ENCODE data around the gene NUP153. TPM values are rescaled to one million over a fixed set of nuclear protein-coding genes. Genes with fewer than 3 reads are reported as not detected.

The NUP153 gene
- total RNA-seq, 1 experiment from 2014 or later: 67.0 TPM

DNA sequence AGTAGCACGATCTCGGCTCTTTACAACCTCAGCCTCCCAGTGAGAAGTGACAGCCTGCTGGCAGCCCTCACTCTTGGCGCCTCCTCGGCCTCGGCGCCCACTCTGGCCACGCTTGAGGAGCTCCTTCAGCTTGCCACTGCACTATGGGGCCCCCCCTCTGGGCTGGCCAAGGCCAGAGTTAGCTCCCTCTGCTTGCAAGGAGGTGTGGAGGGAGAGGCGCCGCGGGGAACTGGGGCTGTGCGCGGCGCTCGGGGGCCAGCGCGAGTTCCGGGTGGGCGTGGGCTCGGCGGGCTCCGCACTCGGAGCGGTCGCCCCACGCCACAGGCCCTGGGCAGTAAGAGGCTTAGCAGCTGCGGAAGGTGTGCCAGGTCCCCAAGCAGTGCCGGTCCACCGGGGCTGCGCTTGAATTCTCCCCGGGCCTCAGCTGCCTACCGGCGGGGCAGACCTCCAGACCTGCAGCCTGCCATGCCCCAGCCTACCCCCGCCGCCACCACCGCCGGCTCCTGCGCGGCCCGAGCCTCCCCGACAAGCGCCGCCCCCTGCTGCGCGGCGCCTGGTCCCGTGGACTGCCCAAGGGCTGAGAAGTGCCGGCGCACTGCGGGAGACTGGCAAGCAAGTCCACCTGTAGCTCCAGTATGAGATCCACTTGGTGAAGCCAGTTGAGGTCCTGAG lies 22.0 kb upstream of the NUP153 start (continued):
- TF ChIP-seq ARID4B (CRISPR knock-in tag; IDR thresholded peaks at IDR 0.05; ENCODE audit: borderline replicate concordance) (no peak), NFATC4 (CRISPR knock-in tag; IDR thresholded peaks at IDR 0.05) (no peak)
- TF ChIP-seq, protein P1, sequence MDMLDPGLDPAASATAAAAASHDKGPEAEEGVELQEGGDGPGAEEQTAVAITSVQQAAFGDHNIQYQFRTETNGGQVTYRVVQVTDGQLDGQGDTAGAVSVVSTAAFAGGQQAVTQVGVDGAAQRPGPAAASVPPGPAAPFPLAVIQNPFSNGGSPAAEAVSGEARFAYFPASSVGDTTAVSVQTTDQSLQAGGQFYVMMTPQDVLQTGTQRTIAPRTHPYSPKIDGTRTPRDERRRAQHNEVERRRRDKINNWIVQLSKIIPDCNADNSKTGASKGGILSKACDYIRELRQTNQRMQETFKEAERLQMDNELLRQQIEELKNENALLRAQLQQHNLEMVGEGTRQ (CRISPR knock-in tag; IDR thresholded peaks at IDR 0.05): no peak

DNA sequence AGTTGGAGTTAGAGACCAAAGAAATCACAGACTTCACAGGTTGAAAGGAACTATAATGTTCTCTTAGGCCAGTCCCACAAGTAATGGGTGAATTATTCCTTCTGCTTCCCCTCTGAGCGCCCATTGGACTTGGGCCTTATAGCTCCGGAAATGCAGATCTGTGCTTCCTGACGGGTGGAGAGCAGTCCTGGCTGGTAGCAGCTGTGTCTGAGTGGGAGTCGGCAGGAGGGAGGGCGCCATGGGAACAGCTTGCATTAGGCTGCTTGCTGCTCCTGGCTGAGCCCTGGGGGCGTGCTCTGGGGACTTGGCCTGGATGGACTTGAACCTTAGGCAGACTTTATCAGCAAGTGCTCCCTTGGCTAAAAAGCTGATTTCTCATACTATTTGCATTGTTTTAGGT lies 18.4 kb upstream of the NUP153 start:
- ChIA-PET CTCF (interaction anchor here (1.0 kb wide), 1 partner anchor 23 kb away, joined by 7 read pairs; no protein-coding TSS in a partner anchor), POLR2A (interaction anchor here (1.0 kb wide), 1 partner anchor 18 kb away, joined by 3 read pairs; the partner anchor contains the start of gene NUP153)
- no peak for TF ChIP-seq TCF7 (CRISPR knock-in tag; IDR thresholded peaks at IDR 0.05; ENCODE audit: low read depth)
- peak; percentile 35; the same call in 1 of the 2 replicates for TF ChIP-seq ZNF423 (CRISPR knock-in tag; IDR thresholded peaks at IDR 0.05)
- no peak for TF ChIP-seq KAT7 (CRISPR knock-in tag; IDR thresholded peaks at IDR 0.05; ENCODE audit: borderline replicate concordance)
- TF ChIP-seq, protein P2, sequence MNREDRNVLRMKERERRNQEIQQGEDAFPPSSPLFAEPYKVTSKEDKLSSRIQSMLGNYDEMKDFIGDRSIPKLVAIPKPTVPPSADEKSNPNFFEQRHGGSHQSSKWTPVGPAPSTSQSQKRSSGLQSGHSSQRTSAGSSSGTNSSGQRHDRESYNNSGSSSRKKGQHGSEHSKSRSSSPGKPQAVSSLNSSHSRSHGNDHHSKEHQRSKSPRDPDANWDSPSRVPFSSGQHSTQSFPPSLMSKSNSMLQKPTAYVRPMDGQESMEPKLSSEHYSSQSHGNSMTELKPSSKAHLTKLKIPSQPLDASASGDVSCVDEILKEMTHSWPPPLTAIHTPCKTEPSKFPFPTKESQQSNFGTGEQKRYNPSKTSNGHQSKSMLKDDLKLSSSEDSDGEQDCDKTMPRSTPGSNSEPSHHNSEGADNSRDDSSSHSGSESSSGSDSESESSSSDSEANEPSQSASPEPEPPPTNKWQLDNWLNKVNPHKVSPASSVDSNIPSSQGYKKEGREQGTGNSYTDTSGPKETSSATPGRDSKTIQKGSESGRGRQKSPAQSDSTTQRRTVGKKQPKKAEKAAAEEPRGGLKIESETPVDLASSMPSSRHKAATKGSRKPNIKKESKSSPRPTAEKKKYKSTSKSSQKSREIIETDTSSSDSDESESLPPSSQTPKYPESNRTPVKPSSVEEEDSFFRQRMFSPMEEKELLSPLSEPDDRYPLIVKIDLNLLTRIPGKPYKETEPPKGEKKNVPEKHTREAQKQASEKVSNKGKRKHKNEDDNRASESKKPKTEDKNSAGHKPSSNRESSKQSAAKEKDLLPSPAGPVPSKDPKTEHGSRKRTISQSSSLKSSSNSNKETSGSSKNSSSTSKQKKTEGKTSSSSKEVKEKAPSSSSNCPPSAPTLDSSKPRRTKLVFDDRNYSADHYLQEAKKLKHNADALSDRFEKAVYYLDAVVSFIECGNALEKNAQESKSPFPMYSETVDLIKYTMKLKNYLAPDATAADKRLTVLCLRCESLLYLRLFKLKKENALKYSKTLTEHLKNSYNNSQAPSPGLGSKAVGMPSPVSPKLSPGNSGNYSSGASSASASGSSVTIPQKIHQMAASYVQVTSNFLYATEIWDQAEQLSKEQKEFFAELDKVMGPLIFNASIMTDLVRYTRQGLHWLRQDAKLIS (CRISPR knock-in tag; IDR thresholded peaks at IDR 0.05; ENCODE audit: borderline replicate concordance): no peak
- TF ChIP-seq CDX4 (CRISPR knock-in tag; IDR thresholded peaks at IDR 0.05; ENCODE audit: borderline replicate concordance): no peak
- TF ChIP-seq ELF4 (CRISPR knock-in tag; IDR thresholded peaks at IDR 0.05; ENCODE audit: low read depth): no peak
- TF ChIP-seq ZNF425 (CRISPR knock-in tag; conservative IDR thresholded peaks at IDR 0.05): no peak
- TF ChIP-seq, protein P3, sequence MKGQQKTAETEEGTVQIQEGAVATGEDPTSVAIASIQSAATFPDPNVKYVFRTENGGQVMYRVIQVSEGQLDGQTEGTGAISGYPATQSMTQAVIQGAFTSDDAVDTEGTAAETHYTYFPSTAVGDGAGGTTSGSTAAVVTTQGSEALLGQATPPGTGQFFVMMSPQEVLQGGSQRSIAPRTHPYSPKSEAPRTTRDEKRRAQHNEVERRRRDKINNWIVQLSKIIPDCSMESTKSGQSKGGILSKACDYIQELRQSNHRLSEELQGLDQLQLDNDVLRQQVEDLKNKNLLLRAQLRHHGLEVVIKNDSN (CRISPR knock-in tag; IDR thresholded peaks at IDR 0.05): no peak
- Mint-ChIP-seq H3K4me3 (no peak overlapping the region), H3K4me1 (peaks cover 22% of the 10 kb centered on the region), H3K36me3 (no peaks in the 10 kb centered on the region), H3K9me3 (peaks cover 9% of the 10 kb centered on the region), H3K27me3 (ENCODE audit: low read depth) (no peaks in the 10 kb centered on the region), H3K27ac (peak overlapping the region; percentile 34)
- ATAC-seq (peak; percentile 98), DNase-seq (ENCODE audit: low spot score) (peak; percentile 77)

Measured in WTC11 (cell line).